ENCODE measurements around the gene PNPLA5.

- TF ChIP-seq L3MBTL2 (conservative IDR thresholded peaks at IDR 0.05) (no peak), ZNF384 (IDR thresholded peaks at IDR 0.05) (no peak), SP1 (IDR thresholded peaks at IDR 0.05) (no peak), HDGF (IDR thresholded peaks at IDR 0.05; ENCODE audit: borderline replicate concordance) (no peak), TARDBP (IDR thresholded peaks at IDR 0.05) (no peak), NFRKB (IDR thresholded peaks at IDR 0.05) (no peak), CTBP1 (IDR thresholded peaks at IDR 0.05; ENCODE audit: borderline replicate concordance) (no peak), FOXM1 (IDR thresholded peaks at IDR 0.05; ENCODE audit: borderline replicate concordance) (no peak), FOXA1 (IDR thresholded peaks at IDR 0.05) (no peak), SUZ12 (IDR thresholded peaks at IDR 0.05) (no peak), BHLHE40 (IDR thresholded peaks at IDR 0.05; ENCODE audit: borderline replicate concordance) (no peak), LEF1 (IDR thresholded peaks at IDR 0.05; ENCODE audit: borderline replicate concordance) (no peak), FOXK2 (IDR thresholded peaks at IDR 0.05) (no peak), ARNT (IDR thresholded peaks at IDR 0.05) (no peak)
Measured at GRCh38 chr22:43919106-43919973, 27.5 kb upstream of the PNPLA5 start.
